OCI-LY7 (cell line): ENCODE data around the gene INF2. TPM values are rescaled to one million over a fixed set of nuclear protein-coding genes. Genes with fewer than 3 reads are reported as not detected.

Source experiments
- BruUV-seq: library from RNA; stranded (reverse); fragments of 400-500 nt; replicated peaks from 2 replicates; lab custom pipeline; 2021; lab: Mats Ljungman, UMichigan
- CTCF ChIA-PET: fragments of 300-600 bp; sonication (Branson Sonifier 250); formaldehyde crosslinking; loops from one replicate; lab custom pipeline; 2022; ENCODE audit warnings: antibody characterized with exemption; ENCODE audit not compliant: unreplicated experiment; lab: Charles Lee
- POLR2A ChIA-PET: fragments of 300-600 bp; sonication (Branson Sonifier 250); formaldehyde crosslinking; loops from one replicate; lab custom pipeline; 2022; ENCODE audit warnings: antibody characterized with exemption; lab: Charles Lee
- DNase-seq: peaks from one replicate; pipeline ENCODE4 v3.0.0-alpha.2; 2015; ENCODE audit warnings: low spot score
- H2AFZ ChIP-seq: fragments of 200-600 bp; sonication (generic), shearing (Covaris generic); 2 replicates; pipeline ENCODE4 v1.6.1; 2014; ENCODE audit warnings: mild to moderate bottlenecking, antibody characterized with exemption, low read length, moderate library complexity
- H3K27ac ChIP-seq: fragments of 200-600 bp; sonication (generic); 2 replicates; pipeline ENCODE4 v1.5.1; 2014; ENCODE audit warnings: mixed run types, low read depth, mild to moderate bottlenecking, moderate library complexity, low read length, inconsistent platforms; ENCODE audit not compliant: poor library complexity, severe bottlenecking
- H3K36me3 ChIP-seq: fragments of 200-600 bp; sonication (generic); 2 replicates; pipeline ENCODE4 v1.6.1; 2014; ENCODE audit warnings: mild to moderate bottlenecking, antibody characterized with exemption, low read length, moderate library complexity, mixed read lengths; ENCODE audit not compliant: insufficient read depth
- H3K4me1 ChIP-seq: fragments of 200-600 bp; sonication (generic); 2 replicates; pipeline ENCODE4 v1.5.1; 2014; ENCODE audit warnings: mild to moderate bottlenecking, low read length; ENCODE audit not compliant: insufficient read depth, poor library complexity, severe bottlenecking
- H3K4me2 ChIP-seq: fragments of 200-600 bp; sonication (generic); 2 replicates; pipeline ENCODE4 v1.6.1; 2014; ENCODE audit warnings: mild to moderate bottlenecking, low read length
- H3K4me3 ChIP-seq: fragments of 200-600 bp; sonication (generic); 2 replicates; pipeline ENCODE4 v1.5.1; 2014; ENCODE audit warnings: mild to moderate bottlenecking, low read depth, low read length; ENCODE audit not compliant: poor library complexity, severe bottlenecking
- H3K79me2 ChIP-seq: fragments of 200-600 bp; sonication (generic); 2 replicates; pipeline ENCODE4 v1.6.1; 2016; ENCODE audit warnings: low read depth, mild to moderate bottlenecking, low read length, moderate library complexity, mixed read lengths; ENCODE audit not compliant: insufficient read depth
- H3K9me2 ChIP-seq: fragments of 200-600 bp; sonication (generic); 2 replicates; pipeline ENCODE4 v1.6.1; 2016; ENCODE audit warnings: mild to moderate bottlenecking, low read length, mixed read lengths; ENCODE audit not compliant: insufficient read depth
- H3K9me3 ChIP-seq: fragments of 200-600 bp; sonication (generic); 2 replicates; pipeline ENCODE4 v1.6.1; 2014; ENCODE audit warnings: mild to moderate bottlenecking, mixed run types, low read length, mixed read lengths
- H4K20me1 ChIP-seq: fragments of 200-600 bp; sonication (generic); 2 replicates; pipeline ENCODE4 v1.6.1; 2014; ENCODE audit warnings: mild to moderate bottlenecking, antibody characterized with exemption, low read length, moderate library complexity, mixed read lengths; ENCODE audit not compliant: insufficient read depth
- CTCF ChIP-seq: fragments of 200-600 bp; sonication (generic); conservative IDR thresholded peaks from 2 replicates; pipeline ENCODE4 v1.5.1; 2014; ENCODE audit warnings: mild to moderate bottlenecking, antibody characterized with exemption, low read length, moderate library complexity, mixed read lengths
- EZH2phosphoT487 ChIP-seq: fragments of 200-600 bp; sonication (generic); IDR thresholded peaks from 2 replicates; pipeline ENCODE4 v1.6.1; 2018; ENCODE audit warnings: low read depth, borderline replicate concordance, mild to moderate bottlenecking, mixed run types, antibody characterized with exemption, low read length, moderate library complexity, mixed read lengths
- intact Hi-C: fragments of 100-400 bp; cut with micrococcal nuclease; formaldehyde crosslinking; loops from one replicate; pipeline ENCODE4 v1.10.0; 2022; ENCODE audit not compliant: unreplicated experiment
- total RNA-seq, 2 experiments: library from RNA; depleted of rRNA in 1 of 2; stranded (reverse); fragments of >200 nt in 1 of 2; shearing (Covaris generic) in 1 of 2; gene quantifications; 2 replicates each; pipeline ENCODE4 v1.2.3, GENCODE V29; 2014 to 2022

Gene INF2
- total RNA-seq, 2 experiments from 2014 or later: 39.4 to 51.6 TPM

- Histone ChIP-seq H2AFZ (peak overlapping the region; percentile 53; the same call in 1 of the 2 replicates), H3K27ac (no peak overlapping the region), H3K36me3 (no peaks in the 10 kb centered on the region), H3K9me2 (no peaks in the 10 kb centered on the region), H3K79me2 (no peaks in the 10 kb centered on the region), H3K9me3 (no peaks in the 10 kb centered on the region), H3K4me2 (peak overlapping the region; percentile 70), H4K20me1 (no peaks in the 10 kb centered on the region), H3K4me3 (peak overlapping the region; percentile 52), H3K4me1 (peaks cover 40% of the 10 kb centered on the region)
- intact Hi-C loops: no loop called here
- DNase-seq: no peak
- POLR2A ChIA-PET: interaction anchor here (0.6 to 2.7 kb wide), 6 partner anchors 11 to 75 kb away, joined by 3 to 12 read pairs (median 4); no protein-coding TSS in a partner anchor
- TF ChIP-seq CTCF: no peak
- TF ChIP-seq EZH2phosphoT487: no peak
- no TSS peak for BruUV-seq
- CTCF ChIA-PET: interaction anchor here (0.6 kb wide), 1 partner anchor 11 kb away, joined by 13 read pairs; no protein-coding TSS in a partner anchor
Observed at GRCh38 chr14:104676694-104677511, 12.5 kb upstream of the INF2 start.

DNA sequence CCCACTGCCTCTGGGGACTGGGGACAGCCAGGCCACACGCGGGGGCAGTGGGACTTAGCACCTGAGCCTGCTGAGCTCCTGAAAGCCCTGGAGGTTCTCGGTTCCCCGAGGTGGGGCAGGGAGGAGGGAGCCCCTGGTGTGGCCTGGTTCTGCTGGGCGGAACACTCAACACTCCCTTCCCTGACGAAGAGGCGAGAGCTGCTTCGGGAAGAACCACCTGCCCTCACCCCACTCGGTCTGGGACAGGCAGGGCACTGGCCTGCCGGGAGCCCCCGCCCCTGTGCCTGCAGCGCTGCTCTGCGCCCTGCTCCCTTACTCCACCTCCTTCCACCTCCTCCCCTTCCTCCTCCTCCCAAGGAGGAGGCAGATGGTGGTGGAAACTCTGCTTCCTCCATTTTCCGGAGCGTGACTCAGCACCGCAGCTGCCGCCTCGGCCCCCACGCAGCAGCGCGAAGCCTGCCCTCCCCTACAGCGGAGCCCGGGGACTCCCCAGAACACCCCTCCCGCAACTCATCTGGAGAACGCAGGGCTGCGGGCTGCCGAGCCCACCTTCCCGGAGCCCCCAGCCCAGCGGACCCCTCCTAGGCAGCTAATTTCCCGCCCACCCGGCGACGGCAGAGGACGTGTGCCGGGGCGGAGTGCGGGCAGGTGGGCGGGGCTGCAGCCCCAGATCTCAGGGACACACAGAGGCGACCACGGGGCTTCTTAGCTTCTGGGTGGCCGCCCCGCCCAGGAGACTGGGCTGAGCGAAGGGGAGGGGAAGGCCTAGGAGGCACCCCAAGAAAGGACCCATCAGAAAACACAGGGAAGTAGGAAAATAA is 11.7 kb upstream of the INF2 start:
- Histone ChIP-seq H3K9me2 (no peaks in the 10 kb centered on the region), H3K9me3 (no peaks in the 10 kb centered on the region), H3K79me2 (no peaks in the 10 kb centered on the region), H3K36me3 (no peaks in the 10 kb centered on the region), H2AFZ (peak overlapping the region; percentile 53; the same call in 1 of the 2 replicates), H3K4me3 (peak overlapping the region; percentile 52), H3K27ac (no peak overlapping the region), H3K4me2 (peak overlapping the region; percentile 70), H4K20me1 (no peaks in the 10 kb centered on the region), H3K4me1 (peaks cover 42% of the 10 kb centered on the region)
- no TSS peak for BruUV-seq
- ChIA-PET POLR2A (interaction anchor here (0.8 to 2.7 kb wide), 6 partner anchors 13 to 74 kb away, joined by 3 to 12 read pairs (median 5); no protein-coding TSS in a partner anchor), CTCF (interaction anchor here (0.9 kb wide), 1 partner anchor 12 kb away, joined by 5 read pairs; no protein-coding TSS in a partner anchor)
- intact Hi-C loops: no loop called here
- TF ChIP-seq CTCF (no peak), EZH2phosphoT487 (no peak)
- DNase-seq: peak; percentile 57
